ENCODE data around the gene NPHP3.

- TF ChIP-seq CTCF (IDR thresholded peaks at IDR 0.05) (no peak), POLR2AphosphoS5 (IDR thresholded peaks at IDR 0.05) (peak in 1 of 3 donors; percentile 63), POLR2A (IDR thresholded peaks at IDR 0.05) (no peak)
Observed at GRCh38 chr3:132660052-132660810, 62.0 kb downstream of the NPHP3 start, which contains the start of gene UBA5.
